Measurements from ENCODE around the gene NELFB. TPM values are rescaled to one million over a fixed set of nuclear protein-coding genes. Genes with fewer than 3 reads are reported as not detected.
A peak's percentile ranks its signal among the peaks of the same experiment; 100 is the strongest.

NELFB gene
- total and polyA plus RNA-seq, 2 donors (not counting 1 experiment from before 2014, with no cell fraction given), result 53.7 to 55.8 TPM

- no peaks in the 10 kb centered on the region for H3K27me3 Mint-ChIP-seq
- H3K4me1 Mint-ChIP-seq, result peaks cover 29% of the 10 kb centered on the region
- peak overlapping the region; percentile 78 for H3K27ac Mint-ChIP-seq
- 36% methylated on average over 6 of the region's 6 CpGs for WGBS (ENCODE audit: insufficient coverage)
- Histone ChIP-seq H3K4me2 (replicated peaks; ENCODE audit: low read depth, low read length, poor library complexity, severe bottlenecking) (peak overlapping the region; percentile 64), H3K27ac (ENCODE audit: low read length in 2 of 2) (peak overlapping the region in 1 of 2 donors; percentile 48), H4K20me1 (ENCODE audit: control insufficient read depth, insufficient read depth, low read length, poor library complexity, severe bottlenecking) (peaks cover 33% of the 10 kb centered on the region), H3K4me3 (ENCODE audit: control extremely low read depth in 1 of 5, extremely low read depth in 1 of 5, insufficient read depth in 1 of 5, low read depth in 2 of 5, low read length in 4 of 5) (peak overlapping the region in 3 of 5 experiments; percentile 33 to 50 (median 50)), H3K79me2 (ENCODE audit: control insufficient read depth, insufficient read depth, low read length) (peaks cover 29% of the 10 kb centered on the region), H3K4me1 (ENCODE audit: control insufficient read depth in 2 of 2, insufficient read depth in 2 of 2, low read length in 2 of 2) (peaks cover 11 to 48% of the 10 kb centered on the region in 2 donors), H3K27me3 (replicated peaks in 1 of 4; ENCODE audit: control extremely low read depth in 1 of 4, control insufficient read depth in 3 of 4, insufficient read depth in 4 of 4, low read length in 3 of 4) (no peaks in the 10 kb centered on the region), H3K9ac (ENCODE audit: low read length) (peak overlapping the region; percentile 53), H2AFZ (ENCODE audit: insufficient read depth, low read depth, low read length, poor library complexity, severe bottlenecking) (no peak overlapping the region), H3K36me3 (replicated peaks in 1 of 2; ENCODE audit: control extremely low read depth in 1 of 2, control insufficient read depth in 1 of 2, extremely low read depth in 1 of 2, insufficient read depth in 2 of 2, low read length in 1 of 2) (peaks cover 0 to 31% of the 10 kb centered on the region in 2 experiments), H3K9me3 (ENCODE audit: control extremely low read depth in 1 of 3, control insufficient read depth in 2 of 3, insufficient read depth in 1 of 3, low read length in 2 of 3) (no peaks in the 10 kb centered on the region)
- ATAC-seq (ENCODE audit: low read depth) (peak; percentile 85), DNase-seq (peak; percentile 64)
- TF ChIP-seq EZH2 (IDR thresholded peaks at IDR 0.05; ENCODE audit: borderline replicate concordance, insufficient read depth, low read depth, low read length, poor library complexity, severe bottlenecking), result no peak
- no peak for TF ChIP-seq CTCF (IDR thresholded peaks at IDR 0.05)
- H3K4me3 Mint-ChIP-seq, result peak overlapping the region; percentile 69
- CTCF ChIA-PET, result interaction anchor here (1.1 to 1.5 kb wide), 3 partner anchors 19 to 233 kb away, joined by 3 to 5 read pairs (median 4); no protein-coding TSS in a partner anchor
- POLR2A ChIA-PET, result interaction anchor here (0.6 to 1.8 kb wide), 6 partner anchors 9 to 229 kb away, joined by 3 to 11 read pairs (median 4); partner anchors contain the start of genes TOR4A and TUBB4B
- no peaks in the 10 kb centered on the region for H3K9me3 Mint-ChIP-seq (ENCODE audit: insufficient read depth)
- intact Hi-C loops (cut with micrococcal nuclease), result loop anchor here (2.0 kb wide), 1 partner anchor 13 kb away; the partner anchor contains the start of gene NELFB
Measured at GRCh38 chr9:137267933-137268355, 12.8 kb downstream of the NELFB start.

All from B cell (primary cell).